GM23338 (cell line): ENCODE data around the gene FAM234A.
"Not testable (repeated sequence)": the region's sequence is repeated elsewhere in the genome, so short reads cannot be mapped to it uniquely, and the experiment has no call there.

Experiments used
- CREB1 ChIP-seq: fragments of 250-450 bp; sonication (Bioruptor Pico); IDR thresholded peaks from 2 replicates; pipeline ENCODE4 v1.5.0; 2020; ENCODE audit warnings: low read depth, mild to moderate bottlenecking, moderate library complexity
- CTCF ChIP-seq, 2 experiments: fragments of 200-600 bp in 1 of 2; sonication (generic) in 1 of 2; conservative IDR thresholded peaks; 2 replicates each; pipeline versions ENCODE4 v1.5.1 to v1.6.1; 2016 to 2017; ENCODE audit warnings: antibody characterized with exemption in 2 of 2, low read depth in 2 of 2, mild to moderate bottlenecking in 2 of 2, moderate library complexity in 1 of 2
- EZH2 ChIP-seq: fragments of 200-600 bp; sonication (generic); IDR thresholded peaks from one replicate; pipeline ENCODE4 v1.8.0; 2017; ENCODE audit warnings: antibody characterized with exemption, mild to moderate bottlenecking, low read depth; ENCODE audit not compliant: unreplicated experiment
- EZH2phosphoT487 ChIP-seq: fragments of 200-600 bp; sonication (generic); IDR thresholded peaks from one replicate; pipeline ENCODE4 v1.8.1; 2018; ENCODE audit warnings: antibody characterized with exemption; ENCODE audit not compliant: unreplicated experiment
- POLR2AphosphoS5 ChIP-seq: IDR thresholded peaks from 2 replicates; pipeline ENCODE4 v1.6.1; 2016; ENCODE audit warnings: antibody characterized with exemption, low read depth

- TF ChIP-seq EZH2; CTCF (conservative IDR thresholded peaks at IDR 0.05; ENCODE audit: low read depth in 2 of 2); POLR2AphosphoS5; EZH2phosphoT487; CREB1 (CRISPR knock-in tag): not testable (repeated sequence)
Measured at GRCh38 chr16:209359-209758, 25.3 kb upstream of the FAM234A start.
